HUES6 (cell line): ENCODE results near the gene MAPK8.

Source experiments
- H3K27ac ChIP-seq: 2 replicates; pipeline ENCODE4 v1.7.0; 2013; ENCODE audit warnings: low read depth, mild to moderate bottlenecking, low read length, inconsistent platforms
- H3K27me3 ChIP-seq: 2 replicates; pipeline ENCODE4 v1.6.1; 2013; ENCODE audit warnings: low read length; ENCODE audit not compliant: control insufficient read depth, insufficient read depth
- H3K36me3 ChIP-seq: 2 replicates; pipeline ENCODE4 v1.6.1; 2013; ENCODE audit warnings: low read length; ENCODE audit not compliant: control insufficient read depth, insufficient read depth
- H3K4me1 ChIP-seq: 2 replicates; pipeline ENCODE4 v1.6.1; 2013; ENCODE audit warnings: low read length; ENCODE audit not compliant: control insufficient read depth, insufficient read depth
- H3K4me3 ChIP-seq: 2 replicates; pipeline ENCODE4 v1.5.1; 2013; ENCODE audit warnings: low read depth, low read length
- H3K9ac ChIP-seq: one replicate; pipeline ENCODE4 v1.6.1; 2013; ENCODE audit warnings: mild to moderate bottlenecking, low read length
- H3K9me3 ChIP-seq: 2 replicates; pipeline ENCODE4 v1.6.1; 2013; ENCODE audit warnings: low read depth, low read length; ENCODE audit not compliant: control insufficient read depth, insufficient read depth

The MAPK8 gene

GRCh38 chr10:48449501-48450232 is 143.2 kb downstream of the MAPK8 start:
- Histone ChIP-seq H3K9ac (no peak overlapping the region), H3K36me3 (peaks cover 4% of the 10 kb centered on the region; the same call in 1 of the 2 replicates), H3K27me3 (no peaks in the 10 kb centered on the region), H3K4me3 (no peak overlapping the region), H3K27ac (no peak overlapping the region), H3K4me1 (peaks cover 7% of the 10 kb centered on the region), H3K9me3 (no peaks in the 10 kb centered on the region)

GRCh38 chr10:48450233-48450740 is 143.8 kb downstream of the MAPK8 start:
- H3K27me3 ChIP-seq, result no peaks in the 10 kb centered on the region
- no peak overlapping the region for H3K9ac ChIP-seq
- peaks cover 4% of the 10 kb centered on the region; the same call in 1 of the 2 replicates for H3K4me1 ChIP-seq
- no peaks in the 10 kb centered on the region for H3K9me3 ChIP-seq
- H3K4me3 ChIP-seq, result no peak overlapping the region
- peaks cover 4% of the 10 kb centered on the region; the same call in 1 of the 2 replicates for H3K36me3 ChIP-seq
- H3K27ac ChIP-seq, result no peak overlapping the region

GRCh38 chr10:48450741-48451466 is 144.4 kb downstream of the MAPK8 start:
- Histone ChIP-seq H3K4me1 (0 out of 2 replicates have a peak, but pooled peaks cover 3% of the 10 kb centered on the region), H3K27ac (no peak overlapping the region), H3K9ac (no peak overlapping the region), H3K27me3 (no peaks in the 10 kb centered on the region), H3K9me3 (no peaks in the 10 kb centered on the region), H3K4me3 (no peak overlapping the region), H3K36me3 (peaks cover 2% of the 10 kb centered on the region; the same call in 1 of the 2 replicates)

- H3K27ac ChIP-seq, result no peak overlapping the region
- no peak overlapping the region for H3K9ac ChIP-seq
- H3K4me3 ChIP-seq, result no peak overlapping the region
- no peaks in the 10 kb centered on the region for H3K27me3 ChIP-seq
- no peaks in the 10 kb centered on the region for H3K9me3 ChIP-seq
- H3K4me1 ChIP-seq, result peaks cover 13% of the 10 kb centered on the region
- no peaks in the 10 kb centered on the region for H3K36me3 ChIP-seq
Observed at GRCh38 chr10:48451969-48452878, 145.7 kb downstream of the MAPK8 start.

GRCh38 chr10:48452879-48453412 is 146.5 kb downstream of the MAPK8 start:
- Histone ChIP-seq H3K9ac (no peak overlapping the region), H3K27me3 (no peaks in the 10 kb centered on the region), H3K36me3 (no peaks in the 10 kb centered on the region), H3K9me3 (no peaks in the 10 kb centered on the region), H3K4me1 (peaks cover 17% of the 10 kb centered on the region), H3K27ac (no peak overlapping the region), H3K4me3 (no peak overlapping the region)

GRCh38 chr10:48453451-48454301 is 147.2 kb downstream of the MAPK8 start:
- no peaks in the 10 kb centered on the region for H3K27me3 ChIP-seq
- no peaks in the 10 kb centered on the region for H3K9me3 ChIP-seq
- H3K4me1 ChIP-seq, result peaks cover 17% of the 10 kb centered on the region
- H3K27ac ChIP-seq, result no peak overlapping the region
- H3K4me3 ChIP-seq, result no peak overlapping the region
- H3K36me3 ChIP-seq, result no peaks in the 10 kb centered on the region
- H3K9ac ChIP-seq, result no peak overlapping the region

- no peak overlapping the region for H3K27ac ChIP-seq
- H3K4me3 ChIP-seq, result no peak overlapping the region
- H3K9me3 ChIP-seq, result no peaks in the 10 kb centered on the region
- H3K4me1 ChIP-seq, result peaks cover 17% of the 10 kb centered on the region
- H3K36me3 ChIP-seq, result no peaks in the 10 kb centered on the region
- H3K27me3 ChIP-seq, result no peaks in the 10 kb centered on the region
- no peak overlapping the region for H3K9ac ChIP-seq
Observed at GRCh38 chr10:48454302-48455054, 148.0 kb downstream of the MAPK8 start.

- H3K36me3 ChIP-seq, result no peaks in the 10 kb centered on the region
- no peak overlapping the region for H3K9ac ChIP-seq
- H3K9me3 ChIP-seq, result no peaks in the 10 kb centered on the region
- H3K27ac ChIP-seq, result no peak overlapping the region
- H3K4me1 ChIP-seq, result peaks cover 17% of the 10 kb centered on the region
- no peak overlapping the region for H3K4me3 ChIP-seq
- H3K27me3 ChIP-seq, result no peaks in the 10 kb centered on the region
Observed at GRCh38 chr10:48455055-48455391, 148.5 kb downstream of the MAPK8 start.

GRCh38 chr10:48455392-48456151 is 149.1 kb downstream of the MAPK8 start:
- Histone ChIP-seq H3K4me1 (peaks cover 17% of the 10 kb centered on the region), H3K9ac (no peak overlapping the region), H3K27ac (no peak overlapping the region), H3K9me3 (no peaks in the 10 kb centered on the region), H3K36me3 (no peaks in the 10 kb centered on the region), H3K27me3 (no peaks in the 10 kb centered on the region), H3K4me3 (no peak overlapping the region)
